ENCODE data around the gene GLI1. TPM values are rescaled to one million over a fixed set of nuclear protein-coding genes. Genes with fewer than 3 reads are reported as not detected.

The GLI1 gene
- total RNA-seq = not detected in 2 replicates

GRCh38 chr12:57459750-57460467 is at the start of gene GLI1:
Gene GLI1, plus strand, starts transcription at chr12:57459785. Its CDS starts 3,907 bp downstream, at chr12:57463692.

GRCh38 chr12:57430931-57431566 is 28.5 kb upstream of the GLI1 start, which contains the start of gene R3HDM2:
Gene R3HDM2, minus strand, starts transcription at chr12:57431043. Its CDS starts 120,615 bp downstream, at chr12:57310428.

DNA sequence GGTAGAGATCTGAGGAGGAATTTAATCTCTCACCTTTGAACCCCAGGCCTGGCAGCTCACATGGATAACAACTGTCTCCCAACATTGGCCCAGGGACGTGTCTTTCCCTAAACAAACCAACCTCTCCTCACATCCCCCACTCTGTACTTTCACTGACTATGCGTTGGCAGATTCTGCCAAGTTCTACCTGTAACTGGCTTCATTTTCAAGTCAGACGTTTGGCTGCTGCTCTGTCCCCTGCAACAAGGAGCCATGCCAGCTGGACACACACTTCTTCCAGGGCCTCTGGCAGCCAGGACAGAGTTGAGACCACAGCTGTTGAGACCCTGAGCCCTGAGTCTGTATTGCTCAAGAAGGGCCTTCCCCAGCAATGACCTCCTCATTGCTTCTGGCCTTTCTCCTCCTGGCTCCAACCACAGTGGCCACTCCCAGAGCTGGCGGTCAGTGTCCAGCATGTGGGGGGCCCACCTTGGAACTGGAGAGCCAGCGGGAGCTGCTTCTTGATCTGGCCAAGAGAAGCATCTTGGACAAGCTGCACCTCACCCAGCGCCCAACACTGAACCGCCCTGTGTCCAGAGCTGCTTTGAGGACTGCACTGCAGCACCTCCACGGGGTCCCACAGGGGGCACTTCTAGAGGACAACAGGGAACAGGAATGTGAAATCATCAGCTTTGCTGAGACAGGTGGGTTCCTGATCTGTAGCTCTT is 24.9 kb upstream of the GLI1 start, which contains the start of gene INHBC:
TSS of gene INHBC (plus strand) at position 268 of the 707 bp plus-strand sequence. CDS start at position 371, 103 bp downstream.

GRCh38 chr12:57454566-57455373 is 4.8 kb upstream of the GLI1 start, which contains the start of gene INHBE:
Gene INHBE, plus strand, starts transcription at chr12:57455307. Its CDS starts 230 bp downstream, at chr12:57455537.

DNA sequence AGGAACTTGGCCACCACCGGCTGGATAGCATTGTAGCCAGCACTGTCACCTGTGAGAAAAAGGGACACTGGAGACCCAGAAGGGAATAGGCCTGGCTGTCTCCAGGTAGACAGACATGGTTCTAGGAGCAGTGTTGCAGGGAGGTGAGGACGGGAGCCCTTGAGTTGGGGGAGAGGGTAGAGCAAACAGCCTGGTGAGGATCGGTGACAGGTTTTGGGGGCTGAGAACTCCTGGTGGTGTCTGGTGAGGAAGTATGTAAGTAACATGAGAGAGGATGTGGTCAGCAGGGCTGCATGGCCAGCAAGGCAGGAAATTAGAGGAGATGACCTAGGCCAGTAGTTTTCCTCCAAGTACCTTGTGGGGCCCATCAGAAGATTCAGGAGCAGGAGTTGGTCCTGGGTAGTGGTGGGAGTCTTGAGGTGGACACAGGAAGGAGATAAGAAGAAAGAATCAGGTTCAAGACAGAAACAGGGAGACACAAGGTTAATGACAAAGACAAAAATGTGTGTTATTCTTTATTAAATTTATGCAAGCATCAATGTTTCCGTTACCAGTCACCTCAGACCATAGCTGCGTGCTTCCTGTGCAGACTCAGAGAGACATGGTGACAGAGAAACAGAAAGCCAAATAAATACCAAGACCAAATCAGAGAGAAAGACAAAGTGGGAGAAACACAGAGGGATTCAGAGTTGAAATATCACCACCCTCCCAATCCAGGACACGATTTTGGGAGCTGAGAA is 20.0 kb downstream of the GLI1 start, which contains the start of gene ARHGAP9:
TSS of gene ARHGAP9 (minus strand) at position 491 of the 740 bp plus-strand sequence. CDS start at position 31, 460 bp downstream.

DNA sequence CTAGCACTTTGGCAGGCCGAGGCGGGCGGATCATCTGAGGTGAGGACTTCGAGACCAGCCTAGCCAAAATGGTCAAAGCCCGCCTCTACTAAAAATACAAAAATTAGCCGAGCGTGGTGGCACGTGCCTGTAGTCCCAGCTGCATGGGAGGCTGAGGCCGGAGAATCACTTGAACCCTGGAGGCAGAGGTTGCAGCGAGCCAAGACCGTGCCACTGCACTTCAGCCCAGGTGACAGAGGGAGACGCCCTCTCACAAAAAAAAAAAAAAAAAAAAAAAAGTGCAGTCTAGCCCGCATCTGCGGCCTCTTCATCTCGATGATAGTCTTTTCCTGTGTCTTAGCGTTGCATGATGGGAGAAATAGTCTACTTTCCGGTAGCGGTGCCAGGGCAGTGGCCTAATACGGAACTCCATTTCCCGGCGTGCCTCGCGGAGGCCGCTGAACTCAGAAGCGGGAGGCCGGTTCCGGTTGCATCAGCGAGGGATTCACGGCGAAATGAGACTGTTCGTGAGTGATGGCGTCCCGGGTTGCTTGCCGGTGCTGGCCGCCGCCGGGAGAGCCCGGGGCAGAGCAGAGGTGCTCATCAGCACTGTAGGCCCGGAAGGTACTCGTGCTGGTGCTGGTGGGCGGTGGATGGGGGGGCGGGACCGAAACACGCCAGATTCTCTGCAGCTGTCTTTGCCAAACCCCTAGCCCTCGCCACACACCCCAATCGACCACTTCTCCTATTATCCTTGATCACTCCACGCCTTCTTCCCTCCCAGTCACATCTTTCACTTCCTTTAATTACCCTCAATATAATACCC is 28.2 kb downstream of the GLI1 start, which contains the start of gene MARS1:
TSS of gene MARS1 (plus strand) at position 472 of the 805 bp plus-strand sequence. CDS start at position 495, 23 bp downstream.

DNA sequence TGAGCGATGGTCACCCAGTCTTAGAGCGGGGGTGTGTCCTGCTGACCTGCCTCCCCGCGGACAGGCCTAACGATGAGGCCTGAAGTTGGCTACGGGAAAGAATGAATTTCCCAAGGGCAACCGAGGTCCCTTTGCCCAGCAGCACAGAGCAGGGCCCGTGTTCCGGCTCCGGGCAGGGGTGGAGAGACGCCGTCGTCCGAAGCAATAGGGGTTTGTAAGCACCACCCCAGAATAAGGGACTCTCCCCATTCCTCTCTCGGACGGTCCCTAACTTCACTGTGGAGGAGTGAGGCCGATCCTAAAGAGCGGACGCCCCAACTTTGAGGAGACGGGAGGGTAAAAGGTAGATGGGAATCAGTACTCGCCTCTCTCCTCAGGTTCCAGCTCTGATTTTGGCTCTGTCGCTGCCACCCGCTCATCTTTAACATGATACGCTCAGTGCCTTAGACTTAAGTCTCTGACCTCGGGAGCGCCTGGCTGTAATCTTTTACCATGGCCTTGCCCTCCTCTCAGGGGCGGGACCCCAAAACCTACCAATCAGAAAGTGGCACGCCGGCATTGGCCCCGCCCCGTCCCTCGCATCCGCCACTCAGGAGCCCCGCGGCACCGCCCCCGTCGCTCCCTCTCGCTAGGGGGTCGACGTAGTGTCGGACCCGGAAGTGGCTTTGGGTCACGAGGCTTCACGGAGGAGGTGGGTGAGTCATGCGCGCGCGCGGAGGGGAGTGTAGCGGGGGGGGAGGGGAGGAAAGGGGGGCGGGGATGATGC is 60.7 kb downstream of the GLI1 start, which contains the start of gene DDIT3:
TSS of gene DDIT3 (minus strand) at position 462 of the 766 bp plus-strand sequence. CDS start 3,108 bp downstream, outside the sequence.

Other genes starting within 250 kb of the GLI1 start
- gene NXPH4, start 243.0 kb upstream of the GLI1 start, total RNA-seq = under 0.01 TPM in 1 of 2 replicates, not detected in the other
- 118 and 133 TPM in 2 replicates for gene SHMT2, start 230.1 kb upstream of the GLI1 start, total RNA-seq
- 0.11 and 0.34 TPM in 2 replicates for gene STAC3, start 208.6 kb upstream of the GLI1 start, total RNA-seq
- gene R3HDM2, start 28.7 kb upstream of the GLI1 start, total RNA-seq = 6.0 and 6.5 TPM in 2 replicates
- not detected in 2 replicates for gene INHBC, start 25.0 kb upstream of the GLI1 start, total RNA-seq
- gene INHBE, start 4.5 kb upstream of the GLI1 start, total RNA-seq = not detected in 2 replicates
- gene ARHGAP9, start 20.1 kb downstream of the GLI1 start, total RNA-seq = not detected in 2 replicates
- gene MARS1, start 28.3 kb downstream of the GLI1 start, total RNA-seq = 61.4 and 70.7 TPM in 2 replicates
- gene DDIT3, start 60.7 kb downstream of the GLI1 start, total RNA-seq = 9.4 and 12.4 TPM in 2 replicates
- gene MBD6, start 63.0 kb downstream of the GLI1 start, total RNA-seq = 4.9 and 7.3 TPM in 2 replicates
- 82.6 and 85.5 TPM in 2 replicates for gene DCTN2, start 87.4 kb downstream of the GLI1 start, total RNA-seq
- under 0.01 TPM in 1 of 2 replicates, not detected in the other for gene KIF5A, start 90.3 kb downstream of the GLI1 start, total RNA-seq
- 12.0 and 15.1 TPM in 2 replicates for gene PIP4K2C, start 131.4 kb downstream of the GLI1 start, total RNA-seq
- gene DTX3, start 145.0 kb downstream of the GLI1 start, total RNA-seq = 1.5 and 2.5 TPM in 2 replicates
- gene ARHGEF25, start 151.7 kb downstream of the GLI1 start, total RNA-seq = 0.86 and 1.1 TPM in 2 replicates
- under 0.01 TPM in 1 of 2 replicates, not detected in the other for gene B4GALNT1, start 173.4 kb downstream of the GLI1 start, total RNA-seq
- gene OS9, start 234.3 kb downstream of the GLI1 start, total RNA-seq = 266 and 284 TPM in 2 replicates